Activated effector memory CD4-positive, alpha-beta T cell treated with Interleukin-2 at 50 U/mL for 16 hours (primary cell): ENCODE measurements around the gene MTREX.

Experiments used
- DNase-seq: peaks from one replicate; pipeline ENCODE4 v3.0.0-alpha.2; 2020

Gene MTREX

DNA sequence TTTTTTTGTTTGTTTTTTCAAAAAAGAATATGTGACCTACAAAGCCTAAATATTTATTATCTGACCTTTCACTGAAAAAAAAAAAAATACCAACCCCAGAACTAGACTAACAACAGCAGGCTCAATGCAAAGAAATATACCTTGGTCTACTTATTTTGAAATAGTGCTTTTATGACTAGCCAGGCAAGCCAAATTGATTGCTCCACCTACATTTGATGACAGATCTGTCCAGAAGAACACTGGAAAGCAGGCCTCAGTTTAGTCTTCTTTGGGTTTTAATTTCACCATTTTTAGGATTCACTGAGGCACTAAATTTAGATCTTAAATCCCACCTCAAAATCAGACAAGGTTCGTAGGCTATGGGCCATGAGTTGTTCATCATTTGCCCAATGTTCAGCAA is 129.7 kb downstream of the MTREX start:
- DNase-seq = no peak

DNA sequence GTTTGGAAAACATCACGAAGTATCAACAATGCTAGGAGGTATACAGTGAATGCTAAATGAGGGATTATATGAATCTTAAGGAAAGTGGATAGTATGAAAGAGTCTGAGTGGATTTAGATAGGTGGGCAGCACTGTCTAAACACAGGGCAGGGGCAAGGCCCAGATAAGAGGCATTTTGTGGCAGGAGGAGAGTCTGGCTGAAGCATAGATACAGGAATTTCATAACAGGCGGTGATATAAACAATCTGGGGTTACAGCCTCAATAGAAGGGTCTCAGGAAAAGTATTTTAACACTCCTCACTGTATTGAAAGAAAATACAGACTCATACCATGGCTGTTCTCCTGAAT is 130.0 kb downstream of the MTREX start:
- DNase-seq = no peak

DNA sequence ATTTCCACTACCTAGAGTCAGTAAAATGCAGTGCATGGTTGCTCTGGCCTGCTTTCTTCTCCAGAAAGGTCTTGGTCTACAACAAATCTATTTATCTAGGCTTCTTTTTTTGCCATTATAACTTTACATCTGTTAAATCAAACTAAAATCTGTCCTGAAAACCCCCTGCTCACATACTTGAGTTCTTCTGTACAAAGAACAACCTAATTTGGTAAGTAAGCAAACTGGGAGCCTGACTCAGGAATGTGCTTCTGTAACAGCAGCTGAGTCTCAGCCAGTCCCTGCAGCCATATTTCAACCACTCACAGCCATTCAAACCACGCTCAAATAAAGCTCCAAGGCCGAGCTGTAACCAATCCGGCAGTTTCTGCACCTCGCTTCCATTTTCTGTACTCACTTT is 131.2 kb downstream of the MTREX start:
- DNase-seq = no peak

DNA sequence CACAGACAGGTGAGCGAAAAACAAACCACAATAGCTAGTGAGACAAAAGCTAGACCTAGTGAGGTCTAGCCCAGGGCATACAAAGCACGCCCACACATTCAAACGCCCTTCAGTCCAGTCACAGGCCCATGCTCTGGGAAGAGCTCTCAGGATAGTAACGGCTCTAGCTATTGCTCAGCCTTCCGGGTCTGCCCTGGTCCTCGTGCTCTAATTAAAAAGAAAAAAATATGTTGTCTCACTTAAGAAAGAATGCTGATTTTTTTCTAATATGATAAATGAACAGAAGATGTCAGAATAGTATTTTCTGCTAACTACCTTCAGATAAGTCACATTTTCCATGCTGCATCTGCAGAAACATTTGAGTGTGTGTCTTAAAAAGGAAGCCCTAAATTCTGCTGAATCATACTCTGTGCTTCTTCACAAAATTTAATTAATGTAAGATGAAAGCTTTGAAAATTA is 132.4 kb downstream of the MTREX start:
- no peak for DNase-seq

DNA sequence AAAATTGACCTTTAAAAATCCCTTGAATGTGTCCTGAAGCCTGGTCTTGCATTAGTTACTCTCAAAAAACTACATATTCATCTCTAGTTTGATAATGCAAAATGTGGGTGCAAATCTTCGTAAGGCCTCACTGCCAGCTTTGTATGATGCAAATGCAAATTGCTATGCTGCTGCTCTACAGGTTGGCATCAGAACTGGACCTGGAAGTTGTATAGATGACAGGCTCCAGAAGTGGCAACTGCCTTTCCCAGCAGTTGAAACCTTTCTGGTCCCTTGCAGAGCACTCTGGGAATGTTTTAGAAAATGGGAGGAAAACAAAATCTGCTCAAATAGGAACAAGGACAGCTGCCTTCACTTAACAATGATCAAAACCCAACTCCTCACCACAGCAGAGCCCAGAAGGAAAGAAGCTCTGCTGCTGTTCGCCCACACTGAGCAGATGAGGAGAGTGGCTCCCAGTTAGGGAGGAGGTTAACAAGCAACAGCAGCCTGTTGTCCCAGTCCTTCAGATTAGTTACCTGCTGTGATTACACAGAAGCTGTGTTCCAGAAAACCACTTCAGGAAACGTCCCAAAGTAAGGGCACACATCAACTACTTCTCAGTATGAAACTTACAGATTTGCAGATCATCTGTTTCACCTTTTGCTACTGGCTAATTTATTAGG is 133.4 kb downstream of the MTREX start:
- DNase-seq = no peak

DNA sequence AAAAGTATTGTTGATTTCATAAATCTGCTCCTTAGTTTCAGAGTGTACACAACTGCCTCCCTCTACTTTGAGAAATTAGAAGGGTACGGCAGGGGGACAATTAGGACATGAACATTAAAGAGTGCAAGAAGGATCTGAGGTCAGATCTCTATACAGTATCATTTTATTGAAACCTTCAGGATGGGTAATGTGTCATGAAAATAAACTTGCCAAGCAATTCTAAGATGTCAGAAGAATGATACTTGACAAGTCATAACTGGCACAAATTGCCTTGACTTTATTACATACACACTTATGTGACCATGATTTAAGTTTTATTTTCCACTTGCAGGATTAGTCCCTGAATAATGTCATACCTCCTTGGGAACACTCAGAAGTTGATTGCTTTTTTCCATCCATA is 134.2 kb downstream of the MTREX start:
- DNase-seq = no peak

DNA sequence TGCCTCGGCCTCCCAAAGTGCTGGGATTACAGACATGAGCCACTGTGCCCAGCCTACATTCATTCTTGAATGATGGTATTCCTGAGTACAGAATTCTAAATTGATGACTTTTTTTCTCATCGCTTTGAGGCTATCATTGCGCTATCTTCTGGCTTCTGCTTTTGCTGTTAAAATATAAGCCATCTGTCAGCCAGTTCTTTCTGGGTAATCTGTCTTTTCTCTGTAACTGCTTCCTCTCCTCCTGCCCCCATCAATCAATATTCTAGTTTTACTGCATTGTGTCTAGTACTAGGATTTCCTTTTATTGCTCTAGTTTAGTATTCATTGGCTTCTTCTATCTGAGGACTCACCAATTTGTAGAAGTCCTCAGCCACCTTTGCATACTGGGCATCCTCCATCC is 138.0 kb downstream of the MTREX start:
- no peak for DNase-seq

DNA sequence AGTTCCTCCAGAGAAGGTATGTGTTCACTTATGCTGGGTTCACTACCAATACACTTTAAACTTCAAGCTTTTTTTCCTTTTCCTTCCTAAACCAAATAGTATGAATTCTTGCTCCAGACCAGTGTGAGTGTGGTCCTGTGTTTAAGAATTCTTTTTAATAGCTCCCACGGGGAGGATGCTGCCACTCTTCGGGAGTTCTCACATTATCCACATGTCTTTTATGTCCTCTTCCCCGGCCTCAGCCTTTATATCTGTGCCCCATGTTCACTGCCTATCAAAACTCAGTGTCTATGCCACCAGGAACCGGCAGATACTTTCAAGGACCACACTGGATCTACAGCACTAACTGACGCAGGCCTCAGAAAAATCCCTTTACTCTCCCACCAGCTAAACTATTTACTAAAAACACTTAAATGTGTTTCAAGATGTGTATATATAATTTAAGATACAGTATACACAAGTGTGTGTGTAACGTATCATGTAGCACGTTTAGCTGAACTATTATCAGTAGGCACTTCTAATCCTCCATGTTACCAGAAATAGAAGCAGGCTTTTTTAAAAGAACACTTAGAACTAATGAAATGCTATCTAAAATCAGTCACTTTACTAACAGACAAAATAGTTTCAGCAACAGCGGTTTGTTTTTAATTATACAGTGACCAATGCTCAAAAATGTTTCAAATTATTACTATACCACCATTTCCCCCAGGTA is 139.0 kb downstream of the MTREX start:
- DNase-seq = no peak

DNA sequence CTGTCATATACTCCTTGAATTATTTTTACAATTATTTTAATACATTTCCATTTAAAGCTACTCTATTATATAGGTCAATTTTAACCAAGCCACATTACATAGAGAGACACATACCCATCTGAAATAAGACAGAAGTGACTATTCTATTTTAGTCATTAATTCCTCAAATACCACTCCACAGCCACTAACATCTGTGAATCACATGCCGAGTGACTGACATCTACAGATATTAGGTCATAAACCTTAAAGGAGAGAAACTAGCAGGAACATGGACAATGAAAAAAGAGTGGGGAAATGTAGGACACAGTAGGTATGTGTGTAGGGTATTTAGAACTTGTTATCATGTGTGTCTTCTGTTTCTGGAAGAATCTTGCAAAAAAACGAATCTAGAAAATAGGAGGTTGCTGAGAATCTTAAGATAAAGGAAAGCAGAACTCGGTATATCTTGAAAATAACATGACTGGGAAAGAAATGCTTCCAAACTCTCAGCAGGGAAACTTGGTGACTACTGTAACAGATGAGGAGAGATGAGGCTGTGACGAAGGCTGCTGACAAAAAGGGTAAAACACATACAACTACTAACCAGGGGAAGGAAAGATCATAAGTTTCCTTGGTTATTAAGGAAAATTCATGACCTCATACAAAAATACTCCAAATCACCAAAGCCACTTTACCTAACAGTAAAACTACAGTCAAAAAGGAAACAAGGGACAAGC is 142.4 kb downstream of the MTREX start:
- DNase-seq = no peak

DNA sequence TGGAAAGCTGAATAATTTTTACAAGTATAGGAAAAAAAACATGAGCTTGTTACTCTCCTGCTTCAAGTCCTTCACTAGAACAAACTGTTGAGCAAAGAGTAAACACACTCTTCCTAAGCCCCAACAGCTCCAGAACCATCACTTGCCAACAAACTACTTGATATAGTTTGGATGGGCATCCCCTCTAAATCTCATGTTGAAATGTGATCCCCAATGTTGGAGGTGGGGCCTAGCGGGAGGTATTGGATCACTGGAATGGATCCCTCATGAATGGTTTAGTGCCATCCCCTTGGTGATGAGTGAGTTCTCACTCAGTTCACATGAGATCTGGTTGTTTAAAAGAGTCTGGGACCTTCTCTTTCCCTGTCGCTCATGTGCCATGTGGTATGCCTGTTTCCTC is 144.2 kb downstream of the MTREX start:
- DNase-seq = no peak

DNA sequence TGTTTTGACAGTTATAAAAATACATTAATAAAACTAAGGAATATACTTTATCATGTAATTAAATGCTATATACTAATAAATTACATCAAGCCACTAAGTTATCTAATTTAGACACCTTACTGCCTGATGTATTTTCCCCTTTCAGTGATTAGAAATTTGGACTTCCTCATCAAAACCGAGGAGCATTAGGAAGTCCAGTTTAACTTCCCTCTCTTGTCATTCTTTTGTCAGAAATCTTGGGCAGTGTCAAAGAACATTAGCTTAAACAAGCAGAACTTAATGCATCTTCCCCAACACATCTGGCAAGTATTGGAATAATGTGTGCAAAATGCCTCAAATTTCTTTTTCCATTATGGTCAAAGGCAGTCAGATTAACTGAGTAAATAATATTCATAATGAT is 145.4 kb downstream of the MTREX start:
- DNase-seq = no peak

DNA sequence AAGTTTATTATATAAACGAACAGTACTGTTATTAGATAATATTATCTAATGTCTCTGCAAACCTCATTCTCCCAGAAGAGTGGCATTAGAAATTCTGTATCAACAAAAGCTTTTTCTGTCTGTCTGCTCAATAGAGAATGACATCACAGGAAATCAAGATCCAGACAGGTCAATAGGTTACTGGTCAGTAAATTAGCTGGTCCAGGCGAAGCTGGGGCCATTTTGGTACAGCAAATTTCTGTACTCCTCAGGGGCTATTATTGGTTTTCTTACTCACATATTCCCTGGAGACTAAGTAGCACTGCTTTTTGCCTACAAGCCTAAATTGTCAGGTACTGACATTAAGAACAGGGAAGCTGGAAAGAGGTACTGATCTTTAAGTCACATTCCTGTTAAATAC is 146.5 kb downstream of the MTREX start:
- DNase-seq = no peak

DNA sequence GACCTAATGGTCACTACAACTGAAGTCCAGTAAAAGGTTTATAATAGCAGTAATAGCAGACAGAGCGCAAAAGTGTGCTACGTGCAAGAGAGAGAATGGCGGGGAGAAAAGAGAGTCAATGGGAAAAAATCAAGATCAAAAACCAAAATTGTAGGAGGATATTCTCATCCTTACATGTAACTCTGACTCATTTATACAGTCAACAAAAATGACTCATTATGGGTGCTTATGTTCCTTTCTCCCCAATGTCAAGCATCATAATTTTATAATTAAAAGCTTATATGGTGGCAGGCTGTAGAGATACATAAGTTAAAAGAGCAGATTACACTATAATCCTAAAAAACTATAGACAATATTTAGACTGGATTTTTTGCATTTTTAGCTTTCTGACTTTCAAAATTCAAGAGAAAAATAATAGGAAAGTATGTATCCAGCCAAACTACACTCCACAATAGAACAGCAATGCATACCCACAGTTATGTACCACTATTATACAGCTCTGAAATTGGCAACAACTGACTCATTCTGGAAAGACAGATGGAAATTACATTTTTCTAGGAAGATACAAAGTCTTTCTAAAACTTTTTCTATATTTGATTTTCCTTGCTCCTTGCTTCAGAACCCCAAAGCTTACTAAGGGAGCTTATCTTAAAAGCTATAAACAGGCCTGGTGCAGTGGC is 148.6 kb downstream of the MTREX start:
- no peak for DNase-seq

DNA sequence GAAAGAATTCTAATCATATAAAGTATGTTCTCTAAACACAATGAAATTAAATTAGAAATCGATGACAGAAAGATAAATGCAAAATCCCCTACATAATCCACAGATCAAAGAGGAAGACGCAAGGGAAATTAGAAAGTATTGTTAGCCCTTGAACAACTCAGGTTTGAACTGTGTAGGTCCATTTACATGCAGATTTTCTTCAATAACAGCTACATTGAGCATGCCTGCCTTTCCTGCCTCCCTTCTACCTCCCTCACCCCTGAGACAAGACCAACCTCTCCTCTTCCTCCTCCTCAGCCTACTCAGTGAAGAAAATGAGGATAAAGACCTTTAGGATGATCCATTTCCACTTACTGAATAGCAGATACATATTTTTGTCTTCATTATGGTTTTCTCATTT is 151.8 kb downstream of the MTREX start:
- no peak for DNase-seq

DNA sequence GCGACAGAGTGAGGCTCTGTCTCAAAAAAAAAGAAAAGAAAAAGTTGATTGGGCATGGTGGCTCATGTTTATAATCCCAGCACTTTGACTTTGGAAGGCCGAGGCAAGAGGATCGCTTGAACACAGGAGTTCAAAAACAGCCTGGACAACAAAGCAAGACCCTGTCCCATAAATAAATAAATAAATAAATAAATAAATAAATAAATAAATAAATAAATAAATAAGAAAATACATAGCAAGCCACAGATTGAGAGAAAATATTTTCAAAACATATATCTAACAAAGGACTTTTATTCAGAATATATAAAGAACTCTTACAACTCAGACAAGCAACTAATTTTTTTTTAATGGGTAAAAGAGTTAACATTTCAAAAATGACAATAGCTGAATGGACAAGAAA is 155.8 kb downstream of the MTREX start:
- no peak for DNase-seq

DNA sequence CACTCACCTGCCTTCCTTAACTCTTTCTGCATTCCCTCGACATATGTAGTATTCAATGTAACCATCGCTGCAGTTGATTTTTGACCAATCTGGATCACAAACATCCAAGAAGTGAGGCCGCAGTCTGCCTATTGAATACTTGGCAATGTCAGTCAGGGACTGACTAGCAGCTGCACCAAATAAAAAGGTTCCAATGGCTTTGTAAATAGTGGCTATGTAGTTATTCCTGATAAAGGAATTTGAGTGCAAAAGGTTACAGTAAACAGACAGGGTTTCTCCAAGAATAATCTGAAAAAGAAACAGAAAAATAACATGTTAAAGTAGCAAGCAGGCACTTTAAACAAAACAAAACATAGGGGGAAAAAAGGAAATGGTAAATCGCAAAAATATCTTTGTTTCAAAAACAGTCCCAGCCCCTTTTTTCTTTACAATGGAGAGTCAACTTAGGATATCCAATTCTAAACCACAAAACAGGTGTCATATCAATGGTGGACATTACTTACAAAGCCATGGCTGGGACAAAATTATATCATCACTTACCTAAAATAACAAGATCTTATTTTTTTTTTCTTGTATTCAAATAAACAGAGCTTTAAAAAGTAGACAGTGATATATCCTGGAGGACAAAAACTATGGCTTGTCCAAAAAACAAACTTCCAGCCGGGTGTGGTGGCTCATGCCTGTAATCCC is 160.2 kb downstream of the MTREX start:
- no peak for DNase-seq

DNA sequence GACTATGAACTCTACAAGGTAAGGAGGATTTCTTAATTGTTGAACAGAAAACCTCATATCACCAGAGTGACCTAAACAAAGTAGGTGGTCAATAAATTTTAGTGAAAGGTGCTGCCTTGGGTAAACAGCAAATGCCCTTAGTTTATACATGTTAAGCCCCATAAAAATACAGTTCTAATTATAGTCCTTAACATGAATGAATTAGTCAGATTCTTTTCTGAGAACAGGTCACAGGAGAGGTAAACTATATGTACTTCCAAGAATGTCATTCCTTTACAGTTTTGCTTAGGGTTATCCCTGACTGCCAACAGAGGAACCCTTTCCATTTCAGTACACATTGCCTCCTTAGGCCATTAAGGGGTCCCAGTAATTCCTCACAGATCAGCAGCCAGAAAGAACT is 162.1 kb downstream of the MTREX start:
- no peak for DNase-seq

DNA sequence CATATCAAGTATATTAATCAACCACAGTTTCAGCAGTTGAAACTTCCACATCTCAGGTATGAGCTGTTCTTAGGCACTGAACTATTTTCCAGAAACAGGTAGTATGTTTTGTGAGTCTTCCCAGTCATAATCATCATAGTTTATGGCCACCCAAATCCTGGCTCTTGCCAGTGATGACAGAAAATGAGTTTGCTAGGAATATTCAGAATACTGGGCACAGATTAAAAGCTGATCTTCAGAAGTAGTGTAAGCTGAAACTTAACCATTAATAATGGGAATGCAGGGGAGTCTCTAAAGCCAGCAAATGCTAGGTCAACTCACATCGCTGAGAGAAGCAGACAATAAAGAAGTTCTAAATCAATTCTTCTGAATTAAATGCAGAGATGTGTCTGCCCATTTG is 162.5 kb downstream of the MTREX start:
- DNase-seq = no peak

DNA sequence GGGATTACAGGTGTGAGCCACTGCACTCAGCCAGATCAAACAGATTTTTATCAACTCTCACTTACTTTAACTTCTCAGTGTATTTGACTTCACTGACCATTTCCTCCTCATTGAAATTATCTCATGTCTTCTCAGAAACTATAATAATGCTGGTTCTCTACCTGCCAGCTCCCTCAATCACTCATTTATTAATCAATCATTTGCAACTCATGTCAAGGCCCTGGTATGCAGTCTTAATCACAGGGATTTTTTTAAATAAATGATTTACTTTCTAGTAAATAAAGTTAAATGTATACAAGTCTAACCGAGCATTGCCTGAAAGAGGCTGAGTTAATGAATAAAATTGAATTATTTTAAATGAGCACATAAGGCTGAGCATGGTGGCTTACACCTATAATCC is 163.7 kb downstream of the MTREX start:
- no peak for DNase-seq

DNA sequence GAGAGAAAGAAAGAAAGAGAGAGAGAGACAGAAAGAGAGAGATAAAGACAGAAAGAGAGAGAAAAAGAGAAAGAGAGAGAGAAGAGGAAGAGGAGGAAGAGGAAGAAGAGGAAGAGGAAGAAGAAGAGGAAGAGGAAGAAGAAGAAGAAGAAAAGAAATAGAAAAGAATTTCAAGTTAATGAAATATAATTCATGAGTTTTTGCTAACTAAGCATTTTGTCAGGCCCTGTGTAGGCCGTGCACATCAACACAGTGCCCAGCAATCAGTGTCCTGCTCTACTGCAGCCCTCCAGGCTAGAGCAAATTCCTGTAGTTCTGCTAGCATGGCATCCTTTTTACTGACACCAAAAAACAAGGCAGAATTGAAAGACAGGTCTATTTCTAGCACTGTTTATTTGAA is 164.9 kb downstream of the MTREX start:
- DNase-seq = no peak
